ENCODE data around the gene JMJD4. TPM values are rescaled to one million over a fixed set of nuclear protein-coding genes. Genes with fewer than 3 reads are reported as not detected.
"Not testable (repeated sequence)": the region's sequence is repeated elsewhere in the genome, so short reads cannot be mapped to it uniquely, and the experiment has no call there.

The JMJD4 gene
- polyA plus RNA-seq, 3 donors, result 18.6 to 21.1 (median 18.8) TPM

GRCh38 chr1:227733309-227733705 lies 1.8 kb downstream of the JMJD4 start:
- no peak for DNase-seq

GRCh38 chr1:227732586-227733308 lies 2.4 kb downstream of the JMJD4 start:
- DNase-seq, result no peak

GRCh38 chr1:227731696-227732585 lies 3.2 kb downstream of the JMJD4 start:
- DNase-seq, result no peak

- no peak for DNase-seq
Measured at GRCh38 chr1:227731241-227731677, 3.8 kb downstream of the JMJD4 start.

- no peak for DNase-seq
Measured at GRCh38 chr1:227730630-227731151, 4.4 kb downstream of the JMJD4 start.

- DNase-seq, result peak; percentile 40
Measured at GRCh38 chr1:227729881-227730629, 5.0 kb downstream of the JMJD4 start.

- no peak for DNase-seq
Measured at GRCh38 chr1:227729144-227729880, 5.8 kb downstream of the JMJD4 start.

- no peak for DNase-seq
Measured at GRCh38 chr1:227728892-227729143, 6.3 kb downstream of the JMJD4 start.

GRCh38 chr1:227728059-227728891 lies 6.8 kb downstream of the JMJD4 start:
- DNase-seq, result peak; percentile 72

- no peak for DNase-seq
Measured at GRCh38 chr1:227726924-227727599, 8.0 kb downstream of the JMJD4 start.

GRCh38 chr1:227726318-227726717 lies 8.8 kb downstream of the JMJD4 start:
- no peak for DNase-seq

GRCh38 chr1:227725046-227725445 lies 10.1 kb downstream of the JMJD4 start:
- DNase-seq, result no peak

GRCh38 chr1:227723474-227723873 lies 11.6 kb downstream of the JMJD4 start:
- DNase-seq, result no peak

- DNase-seq, result no peak
Measured at GRCh38 chr1:227718932-227719331, 16.2 kb downstream of the JMJD4 start.

- DNase-seq, result no peak
Measured at GRCh38 chr1:227712648-227713047, 22.5 kb downstream of the JMJD4 start.

GRCh38 chr1:227710474-227710873 lies 24.6 kb downstream of the JMJD4 start:
- not testable (repeated sequence) for DNase-seq

- no peak for DNase-seq
Measured at GRCh38 chr1:227709451-227709850, 25.7 kb downstream of the JMJD4 start.

GRCh38 chr1:227707846-227708245 lies 27.3 kb downstream of the JMJD4 start:
- DNase-seq, result no peak

GRCh38 chr1:227701631-227702030 lies 33.5 kb downstream of the JMJD4 start:
- DNase-seq, result not testable (repeated sequence)

- DNase-seq, result no peak
Measured at GRCh38 chr1:227697321-227697864, 37.7 kb downstream of the JMJD4 start.

Measured in renal pelvis (tissue), 4 donors.